HepG2 (cell line): ENCODE results near the gene SGF29. TPM values are rescaled to one million over a fixed set of nuclear protein-coding genes. Genes with fewer than 3 reads are reported as not detected.
A peak's percentile ranks its signal among the peaks of the same experiment; 100 is the strongest.

Experiments
- ELF4 ChIP-seq: sonication (generic); formaldehyde crosslinking; IDR thresholded peaks from 2 replicates; pipeline ENCODE4 v1.5.0; 2020; ENCODE audit warnings: missing genetic modification reagents, mild to moderate bottlenecking, moderate library complexity, borderline replicate concordance
- IKZF1 ChIP-seq: fragments of 450-650 bp; IDR thresholded peaks from 2 replicates; pipeline ENCODE4 v1.7.1; 2016
- SPEN ChIP-seq: sonication (generic); formaldehyde crosslinking; IDR thresholded peaks from 2 replicates; pipeline ENCODE4 v1.5.1; 2020; ENCODE audit warnings: low read depth, mild to moderate bottlenecking, missing genetic modification reagents
- TCF7 ChIP-seq: sonication (generic); IDR thresholded peaks from 2 replicates; pipeline ENCODE4 v1.6.1; 2016; ENCODE audit warnings: antibody characterized with exemption, low read depth
- U2AF2 ChIP-seq: fragments of 200-400 bp; formaldehyde crosslinking; IDR thresholded peaks from 2 replicates; pipeline ENCODE4 v1.6.1; 2017; ENCODE audit warnings: low read depth, mild to moderate bottlenecking, low read length
- ZBTB7A ChIP-seq: sonication (generic); formaldehyde crosslinking; IDR thresholded peaks from 2 replicates; pipeline ENCODE4 v1.8.0; 2022; ENCODE audit warnings: mild to moderate bottlenecking, missing genetic modification reagents
- ZNF253 ChIP-seq: sonication (generic); formaldehyde crosslinking; IDR thresholded peaks from 2 replicates; pipeline ENCODE4 v1.8.0; 2022; ENCODE audit warnings: mild to moderate bottlenecking, missing genetic modification reagents, borderline replicate concordance
- ZNF260 ChIP-seq: sonication (generic); formaldehyde crosslinking; IDR thresholded peaks from 2 replicates; pipeline ENCODE4 v1.4.0; 2020; ENCODE audit warnings: missing genetic modification reagents, low read depth, mild to moderate bottlenecking, borderline replicate concordance
- ZNF644 ChIP-seq: IDR thresholded peaks from 2 replicates; pipeline ENCODE4 v1.6.1; 2016; ENCODE audit warnings: low read depth
- polyA plus RNA-seq, 8 experiments: library from polyadenylated mRNA; depleted of rRNA in 3 of 8; stranded (reverse) in 7 of 8; unstranded in 1 of 8; fragments of >200 nt; fragmentation: Illumina TruSeq in 4 of 8; extraction: Trizol in 4 of 8; gene quantifications; 2 replicates each; pipeline versions ENCODE4 v1.2.1 to v1.2.3, GENCODE V29; 2011 to 2016; ENCODE audit warnings: low read depth in 4 of 8, missing spikeins in 1 of 8, mixed read lengths in 1 of 8; ENCODE audit not compliant: insufficient read depth in 1 of 8
- total RNA-seq, 5 experiments: library from RNA; depleted of rRNA; stranded (reverse); fragments of >200 nt; fragmentation: Illumina TruSeq; extraction: Trizol; gene quantifications; 2 replicates each; pipeline ENCODE4 v1.2.3, GENCODE V29; 2016; ENCODE audit warnings: low read depth in 1 of 5
- TF ChIP-seq, protein P1 (sequence below): sonication (generic); formaldehyde crosslinking; IDR thresholded peaks from 2 replicates; pipeline ENCODE4 v1.4.0; 2020; ENCODE audit warnings: missing genetic modification reagents, borderline replicate concordance
- TF ChIP-seq, protein P2 (sequence below): sonication (generic); formaldehyde crosslinking; IDR thresholded peaks from 2 replicates; pipeline ENCODE4 v1.4.0; 2020; ENCODE audit warnings: mild to moderate bottlenecking, missing genetic modification reagents, borderline replicate concordance
- TF ChIP-seq, protein P3 (sequence below): sonication (generic); formaldehyde crosslinking; IDR thresholded peaks from 2 replicates; pipeline ENCODE4 v1.4.0; 2020; ENCODE audit warnings: missing genetic modification reagents, mild to moderate bottlenecking, borderline replicate concordance
- TF ChIP-seq, protein P4 (sequence below): sonication (generic); formaldehyde crosslinking; conservative IDR thresholded peaks from 2 replicates; pipeline ENCODE4 v1.4.0; 2020; ENCODE audit warnings: missing genetic modification reagents
- TF ChIP-seq, protein P5 (sequence below): sonication (generic); formaldehyde crosslinking; IDR thresholded peaks from 2 replicates; pipeline ENCODE4 v1.9.0; 2021; ENCODE audit warnings: missing genetic modification reagents, mild to moderate bottlenecking, borderline replicate concordance

Gene SGF29
- total and polyA plus RNA-seq, 2 of the 13 experiments (the other 11 are each of a cell fraction or from before 2014, with no cell fraction given), result 5.0 to 29.4 TPM

DNA sequence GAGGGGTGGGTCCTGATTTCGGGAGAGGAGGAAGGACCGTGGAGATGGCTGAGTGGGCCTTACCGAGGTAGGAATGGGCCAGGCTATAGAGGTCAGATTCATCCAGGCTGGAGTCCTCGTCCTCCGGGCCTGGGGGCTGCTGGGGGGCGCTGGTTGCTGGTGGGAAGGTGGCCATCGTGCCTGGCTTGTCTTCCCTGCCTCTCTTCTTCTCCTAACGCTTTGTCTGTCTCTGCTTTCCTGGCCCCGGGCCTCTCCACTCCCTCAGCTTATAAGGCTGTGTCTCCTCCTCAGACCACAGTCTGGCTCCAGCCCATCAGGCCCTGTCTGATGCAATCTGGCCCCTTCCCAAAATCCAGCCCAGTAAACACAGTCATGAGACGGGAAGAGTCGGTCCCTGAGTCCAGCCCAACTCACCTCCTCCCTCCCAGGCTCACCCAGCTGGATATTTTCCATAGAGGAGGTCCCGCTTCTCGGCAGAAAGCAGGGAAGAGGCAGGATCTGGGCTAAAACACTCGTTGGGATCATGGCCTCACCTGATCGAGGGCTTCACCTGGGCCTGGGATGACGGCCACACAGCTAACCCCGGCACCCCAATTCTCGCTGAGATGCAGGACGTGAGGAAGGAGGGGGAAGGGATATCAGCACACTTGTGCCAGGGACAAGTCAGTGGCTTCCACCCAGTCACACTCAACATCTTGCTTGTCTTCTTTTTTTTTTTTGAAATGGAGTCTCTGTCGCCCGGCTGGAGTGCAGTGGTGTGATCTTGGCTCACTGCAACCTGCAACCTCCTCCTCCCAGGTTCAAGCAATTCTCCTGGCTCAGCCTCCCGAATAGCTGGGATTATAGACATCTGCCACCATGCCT is 14.8 kb upstream of the SGF29 start, which contains the start of gene NUPR1 (continued):
- TF ChIP-seq, protein P1, sequence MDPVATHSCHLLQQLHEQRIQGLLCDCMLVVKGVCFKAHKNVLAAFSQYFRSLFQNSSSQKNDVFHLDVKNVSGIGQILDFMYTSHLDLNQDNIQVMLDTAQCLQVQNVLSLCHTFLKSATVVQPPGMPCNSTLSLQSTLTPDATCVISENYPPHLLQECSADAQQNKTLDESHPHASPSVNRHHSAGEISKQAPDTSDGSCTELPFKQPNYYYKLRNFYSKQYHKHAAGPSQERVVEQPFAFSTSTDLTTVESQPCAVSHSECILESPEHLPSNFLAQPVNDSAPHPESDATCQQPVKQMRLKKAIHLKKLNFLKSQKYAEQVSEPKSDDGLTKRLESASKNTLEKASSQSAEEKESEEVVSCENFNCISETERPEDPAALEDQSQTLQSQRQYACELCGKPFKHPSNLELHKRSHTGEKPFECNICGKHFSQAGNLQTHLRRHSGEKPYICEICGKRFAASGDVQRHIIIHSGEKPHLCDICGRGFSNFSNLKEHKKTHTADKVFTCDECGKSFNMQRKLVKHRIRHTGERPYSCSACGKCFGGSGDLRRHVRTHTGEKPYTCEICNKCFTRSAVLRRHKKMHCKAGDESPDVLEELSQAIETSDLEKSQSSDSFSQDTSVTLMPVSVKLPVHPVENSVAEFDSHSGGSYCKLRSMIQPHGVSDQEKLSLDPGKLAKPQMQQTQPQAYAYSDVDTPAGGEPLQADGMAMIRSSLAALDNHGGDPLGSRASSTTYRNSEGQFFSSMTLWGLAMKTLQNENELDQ, result peak; percentile 14
- peak; percentile 42; the same call in 1 of the 2 replicates for TF ChIP-seq SPEN (CRISPR knock-in tag)
- TF ChIP-seq ZBTB7A (CRISPR knock-in tag), result no peak; the same call in 1 of the 2 replicates
- TF ChIP-seq IKZF1, result no peak
- no peak for TF ChIP-seq ELF4
- TF ChIP-seq, protein P2, sequence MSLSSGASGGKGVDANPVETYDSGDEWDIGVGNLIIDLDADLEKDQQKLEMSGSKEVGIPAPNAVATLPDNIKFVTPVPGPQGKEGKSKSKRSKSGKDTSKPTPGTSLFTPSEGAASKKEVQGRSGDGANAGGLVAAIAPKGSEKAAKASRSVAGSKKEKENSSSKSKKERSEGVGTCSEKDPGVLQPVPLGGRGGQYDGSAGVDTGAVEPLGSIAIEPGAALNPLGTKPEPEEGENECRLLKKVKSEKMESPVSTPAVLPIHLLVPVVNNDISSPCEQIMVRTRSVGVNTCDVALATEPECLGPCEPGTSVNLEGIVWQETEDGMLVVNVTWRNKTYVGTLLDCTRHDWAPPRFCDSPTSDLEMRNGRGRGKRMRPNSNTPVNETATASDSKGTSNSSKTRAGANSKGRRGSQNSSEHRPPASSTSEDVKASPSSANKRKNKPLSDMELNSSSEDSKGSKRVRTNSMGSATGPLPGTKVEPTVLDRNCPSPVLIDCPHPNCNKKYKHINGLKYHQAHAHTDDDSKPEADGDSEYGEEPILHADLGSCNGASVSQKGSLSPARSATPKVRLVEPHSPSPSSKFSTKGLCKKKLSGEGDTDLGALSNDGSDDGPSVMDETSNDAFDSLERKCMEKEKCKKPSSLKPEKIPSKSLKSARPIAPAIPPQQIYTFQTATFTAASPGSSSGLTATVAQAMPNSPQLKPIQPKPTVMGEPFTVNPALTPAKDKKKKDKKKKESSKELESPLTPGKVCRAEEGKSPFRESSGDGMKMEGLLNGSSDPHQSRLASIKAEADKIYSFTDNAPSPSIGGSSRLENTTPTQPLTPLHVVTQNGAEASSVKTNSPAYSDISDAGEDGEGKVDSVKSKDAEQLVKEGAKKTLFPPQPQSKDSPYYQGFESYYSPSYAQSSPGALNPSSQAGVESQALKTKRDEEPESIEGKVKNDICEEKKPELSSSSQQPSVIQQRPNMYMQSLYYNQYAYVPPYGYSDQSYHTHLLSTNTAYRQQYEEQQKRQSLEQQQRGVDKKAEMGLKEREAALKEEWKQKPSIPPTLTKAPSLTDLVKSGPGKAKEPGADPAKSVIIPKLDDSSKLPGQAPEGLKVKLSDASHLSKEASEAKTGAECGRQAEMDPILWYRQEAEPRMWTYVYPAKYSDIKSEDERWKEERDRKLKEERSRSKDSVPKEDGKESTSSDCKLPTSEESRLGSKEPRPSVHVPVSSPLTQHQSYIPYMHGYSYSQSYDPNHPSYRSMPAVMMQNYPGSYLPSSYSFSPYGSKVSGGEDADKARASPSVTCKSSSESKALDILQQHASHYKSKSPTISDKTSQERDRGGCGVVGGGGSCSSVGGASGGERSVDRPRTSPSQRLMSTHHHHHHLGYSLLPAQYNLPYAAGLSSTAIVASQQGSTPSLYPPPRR, result peak; percentile 47; the same call in 1 of the 2 replicates
- TF ChIP-seq ZNF644 (CRISPR knock-in tag), result peak; percentile 27
- TF ChIP-seq U2AF2, result no peak
- no peak for TF ChIP-seq TCF7
- TF ChIP-seq, protein P3, sequence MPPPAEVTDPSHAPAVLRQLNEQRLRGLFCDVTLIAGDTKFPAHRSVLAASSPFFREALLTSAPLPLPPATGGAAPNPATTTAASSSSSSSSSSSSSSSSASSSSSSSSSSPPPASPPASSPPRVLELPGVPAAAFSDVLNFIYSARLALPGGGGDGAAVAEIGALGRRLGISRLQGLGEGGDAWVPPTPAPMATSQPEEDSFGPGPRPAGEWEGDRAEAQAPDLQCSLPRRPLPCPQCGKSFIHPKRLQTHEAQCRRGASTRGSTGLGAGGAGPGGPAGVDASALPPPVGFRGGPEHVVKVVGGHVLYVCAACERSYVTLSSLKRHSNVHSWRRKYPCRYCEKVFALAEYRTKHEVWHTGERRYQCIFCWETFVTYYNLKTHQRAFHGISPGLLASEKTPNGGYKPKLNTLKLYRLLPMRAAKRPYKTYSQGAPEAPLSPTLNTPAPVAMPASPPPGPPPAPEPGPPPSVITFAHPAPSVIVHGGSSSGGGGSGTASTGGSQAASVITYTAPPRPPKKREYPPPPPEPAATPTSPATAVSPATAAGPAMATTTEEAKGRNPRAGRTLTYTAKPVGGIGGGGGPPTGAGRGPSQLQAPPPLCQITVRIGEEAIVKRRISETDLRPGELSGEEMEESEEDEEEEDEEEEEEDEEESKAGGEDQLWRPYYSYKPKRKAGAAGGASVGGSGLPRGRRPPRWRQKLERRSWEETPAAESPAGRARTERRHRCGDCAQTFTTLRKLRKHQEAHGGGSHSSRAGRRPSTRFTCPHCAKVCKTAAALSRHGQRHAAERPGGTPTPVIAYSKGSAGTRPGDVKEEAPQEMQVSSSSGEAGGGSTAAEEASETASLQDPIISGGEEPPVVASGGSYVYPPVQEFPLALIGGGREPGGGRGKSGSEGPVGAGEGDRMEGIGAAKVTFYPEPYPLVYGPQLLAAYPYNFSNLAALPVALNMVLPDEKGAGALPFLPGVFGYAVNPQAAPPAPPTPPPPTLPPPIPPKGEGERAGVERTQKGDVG (CRISPR knock-in tag), result no peak
- no peak for TF ChIP-seq ZNF260 (CRISPR knock-in tag)
- TF ChIP-seq, protein P4, sequence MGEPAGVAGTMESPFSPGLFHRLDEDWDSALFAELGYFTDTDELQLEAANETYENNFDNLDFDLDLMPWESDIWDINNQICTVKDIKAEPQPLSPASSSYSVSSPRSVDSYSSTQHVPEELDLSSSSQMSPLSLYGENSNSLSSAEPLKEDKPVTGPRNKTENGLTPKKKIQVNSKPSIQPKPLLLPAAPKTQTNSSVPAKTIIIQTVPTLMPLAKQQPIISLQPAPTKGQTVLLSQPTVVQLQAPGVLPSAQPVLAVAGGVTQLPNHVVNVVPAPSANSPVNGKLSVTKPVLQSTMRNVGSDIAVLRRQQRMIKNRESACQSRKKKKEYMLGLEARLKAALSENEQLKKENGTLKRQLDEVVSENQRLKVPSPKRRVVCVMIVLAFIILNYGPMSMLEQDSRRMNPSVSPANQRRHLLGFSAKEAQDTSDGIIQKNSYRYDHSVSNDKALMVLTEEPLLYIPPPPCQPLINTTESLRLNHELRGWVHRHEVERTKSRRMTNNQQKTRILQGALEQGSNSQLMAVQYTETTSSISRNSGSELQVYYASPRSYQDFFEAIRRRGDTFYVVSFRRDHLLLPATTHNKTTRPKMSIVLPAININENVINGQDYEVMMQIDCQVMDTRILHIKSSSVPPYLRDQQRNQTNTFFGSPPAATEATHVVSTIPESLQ (CRISPR knock-in tag), result no peak
- TF ChIP-seq, protein P5, sequence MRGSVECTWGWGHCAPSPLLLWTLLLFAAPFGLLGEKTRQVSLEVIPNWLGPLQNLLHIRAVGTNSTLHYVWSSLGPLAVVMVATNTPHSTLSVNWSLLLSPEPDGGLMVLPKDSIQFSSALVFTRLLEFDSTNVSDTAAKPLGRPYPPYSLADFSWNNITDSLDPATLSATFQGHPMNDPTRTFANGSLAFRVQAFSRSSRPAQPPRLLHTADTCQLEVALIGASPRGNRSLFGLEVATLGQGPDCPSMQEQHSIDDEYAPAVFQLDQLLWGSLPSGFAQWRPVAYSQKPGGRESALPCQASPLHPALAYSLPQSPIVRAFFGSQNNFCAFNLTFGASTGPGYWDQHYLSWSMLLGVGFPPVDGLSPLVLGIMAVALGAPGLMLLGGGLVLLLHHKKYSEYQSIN (CRISPR knock-in tag), result no peak
- no peak for TF ChIP-seq ZNF253
